Sciatic nerve (tissue), 2 donors: ENCODE results near the gene IMMP2L. TPM values are rescaled to one million over a fixed set of nuclear protein-coding genes. Genes with fewer than 3 reads are reported as not detected.
A peak's percentile ranks its signal among the peaks of the same experiment; 100 is the strongest.

ENCODE experiments used
- ATAC-seq: fragments of 200-7000 bp; cut with Tn5 transposase; one replicate; pipeline ENCODE4 v1.9.1; 2020; ENCODE audit warnings: mild to moderate bottlenecking, moderate library complexity
- DNase-seq: peaks from one replicate; pipeline ENCODE4 v3.0.0-alpha.2; 2020; ENCODE audit warnings: low spot score
- intact Hi-C: fragments of 100-400 bp; cut with DNase I; formaldehyde crosslinking; loops from one replicate; pipeline ENCODE4 v1.14.2; 2022
- total RNA-seq: library from RNA; stranded (reverse); fragmentation: NEBNext Ultra II Directional; extraction: Animal tissue kit (Norgen Biotek cat#: 25700); gene quantifications from one replicate; pipeline ENCODE4 v1.2.1, GENCODE V29; 2021
- donor health status: DM: no; HTN: no; CAD: no.
- donor health status: DM: no; HTN: no; CAD: no.

Gene IMMP2L
- total RNA-seq, 1 donor from 2014 or later = 33.6 TPM

DNA sequence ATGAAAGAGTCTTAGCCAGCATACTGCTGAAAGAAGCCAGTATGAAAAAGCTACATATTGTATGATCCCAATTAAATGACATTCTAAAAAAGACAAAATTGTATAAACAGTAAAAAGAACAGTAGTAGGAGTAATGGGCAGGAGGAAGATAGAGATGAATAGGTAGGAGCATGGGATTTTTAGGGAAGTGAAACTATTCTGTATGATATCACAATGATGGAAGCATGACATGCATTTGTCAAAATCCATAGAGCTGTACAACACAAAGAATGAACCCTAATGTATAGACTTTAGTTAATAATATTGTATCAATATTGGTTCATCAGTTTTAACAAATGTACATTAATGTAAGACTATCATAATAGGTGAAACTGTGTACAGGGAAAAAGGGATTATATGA lies 147.9 kb downstream of the IMMP2L start:
- DNase-seq = no peak
- peak; percentile 22 for ATAC-seq
- intact Hi-C loops = no loop called here

DNA sequence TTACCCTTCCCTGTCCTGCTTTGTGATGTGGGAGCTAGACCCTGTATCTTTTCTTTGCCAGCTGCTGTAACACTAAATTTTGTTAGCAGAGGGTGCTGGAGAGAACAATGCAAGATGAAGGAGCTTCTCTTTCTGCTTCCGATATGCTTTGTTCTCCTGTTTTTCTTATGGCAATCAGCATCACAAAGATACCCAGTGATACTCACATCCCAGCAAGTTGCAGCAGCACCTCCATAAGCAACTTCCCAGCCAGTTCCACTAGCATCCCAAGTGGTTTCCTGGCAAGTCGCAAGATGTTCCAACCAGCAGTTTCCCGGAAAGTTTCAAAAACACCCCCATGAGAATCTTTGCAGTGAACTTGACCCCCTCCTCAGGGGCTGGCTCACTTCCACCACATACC lies 148.6 kb downstream of the IMMP2L start:
- intact Hi-C loops = no loop called here

DNA sequence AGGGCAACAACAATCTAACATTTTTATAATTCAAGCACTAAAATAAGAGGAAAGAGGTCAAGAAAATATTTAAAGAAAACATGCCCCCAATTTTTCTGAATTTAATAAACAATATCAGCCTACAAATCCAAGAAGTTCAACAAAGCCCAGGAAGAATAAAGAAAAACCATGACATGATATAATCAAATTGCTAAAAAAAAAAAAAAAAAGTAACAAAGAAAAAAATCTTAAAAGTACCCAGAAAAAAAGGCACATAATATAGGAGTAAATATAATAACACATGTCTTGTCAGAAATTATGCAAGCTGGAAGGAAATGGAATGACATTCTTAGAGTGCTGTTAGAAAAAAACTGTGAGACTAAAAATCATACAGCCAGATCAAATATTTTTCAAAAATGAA lies 151.4 kb downstream of the IMMP2L start:
- no peak for DNase-seq
- intact Hi-C loops = no loop called here
- ATAC-seq = no peak

More for the DNA sequence above, 148.6 kb downstream of the IMMP2L start:
- DNase-seq = no peak
- peak; percentile 76 for ATAC-seq

DNA sequence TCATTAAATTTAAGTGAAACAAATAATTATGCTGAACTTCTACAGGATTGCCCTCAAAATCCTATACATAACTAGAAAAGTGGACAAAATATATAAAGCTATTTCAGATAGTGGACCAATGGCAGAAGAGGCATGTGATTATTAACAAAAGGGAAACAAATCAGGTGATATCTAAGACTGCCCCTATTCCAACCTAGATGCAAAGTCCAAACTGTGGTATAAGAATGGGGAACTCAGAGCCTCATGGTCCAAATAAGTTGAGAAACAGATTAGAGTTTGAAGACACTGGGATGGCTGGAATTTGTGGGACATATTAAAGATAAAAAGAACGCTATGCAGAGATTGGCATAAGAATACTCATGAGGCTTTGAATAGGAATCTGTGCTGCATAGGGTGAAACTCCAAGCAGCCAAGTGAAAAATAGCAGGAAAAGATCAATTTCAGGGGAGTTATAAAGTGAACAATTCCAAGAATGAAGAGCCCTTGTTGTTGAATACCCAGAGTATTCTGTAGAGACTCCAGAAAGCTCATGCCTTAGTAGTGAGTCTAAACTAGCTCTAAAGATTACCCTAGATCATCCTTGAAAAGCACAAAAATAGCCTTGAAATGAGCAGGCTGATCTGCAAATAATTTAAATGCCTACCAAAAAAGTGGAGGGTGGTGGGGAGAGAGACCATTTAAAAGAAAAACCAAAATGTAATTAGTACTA lies 152.4 kb downstream of the IMMP2L start:
- DNase-seq (no peak), ATAC-seq (no peak)
- intact Hi-C loops = no loop called here

DNA sequence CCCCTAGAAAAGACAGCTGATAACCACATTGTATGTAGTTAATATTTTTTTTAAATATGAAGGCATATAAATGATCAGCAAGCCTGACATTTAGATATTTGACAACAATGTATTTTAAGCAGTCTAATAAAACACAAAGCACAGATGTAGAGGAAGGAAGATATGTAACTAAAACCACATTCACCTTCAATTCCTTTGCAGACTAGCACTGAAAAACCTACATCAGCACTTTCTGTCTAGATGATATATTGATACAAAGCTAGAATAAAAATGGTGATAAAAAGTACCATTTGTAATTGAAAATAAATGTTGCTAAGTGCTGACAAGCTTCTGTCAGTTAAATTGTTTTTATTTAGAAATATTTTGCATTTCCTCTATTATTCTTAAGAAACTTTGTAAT lies 153.6 kb downstream of the IMMP2L start:
- intact Hi-C loops = no loop called here
- ATAC-seq (no peak), DNase-seq (no peak)

DNA sequence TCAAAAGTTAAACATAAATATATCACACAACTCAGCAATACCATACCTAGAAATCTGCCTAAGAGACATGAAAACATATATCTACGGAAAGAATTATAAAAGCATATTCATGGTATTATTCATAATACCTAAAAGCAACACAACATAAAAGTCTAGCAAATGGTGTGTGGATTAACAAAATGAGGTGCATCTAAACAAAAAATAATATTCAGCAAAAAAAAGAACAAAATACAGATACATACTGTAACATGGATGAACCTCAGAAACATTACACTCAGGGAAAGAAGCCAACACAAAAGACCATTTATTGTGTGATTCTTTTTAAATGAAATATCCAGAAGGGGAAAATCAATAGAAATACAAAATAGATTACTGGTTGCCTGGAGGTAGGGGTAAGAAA lies 155.0 kb downstream of the IMMP2L start:
- DNase-seq = no peak
- no peak for ATAC-seq
- intact Hi-C loops = no loop called here

DNA sequence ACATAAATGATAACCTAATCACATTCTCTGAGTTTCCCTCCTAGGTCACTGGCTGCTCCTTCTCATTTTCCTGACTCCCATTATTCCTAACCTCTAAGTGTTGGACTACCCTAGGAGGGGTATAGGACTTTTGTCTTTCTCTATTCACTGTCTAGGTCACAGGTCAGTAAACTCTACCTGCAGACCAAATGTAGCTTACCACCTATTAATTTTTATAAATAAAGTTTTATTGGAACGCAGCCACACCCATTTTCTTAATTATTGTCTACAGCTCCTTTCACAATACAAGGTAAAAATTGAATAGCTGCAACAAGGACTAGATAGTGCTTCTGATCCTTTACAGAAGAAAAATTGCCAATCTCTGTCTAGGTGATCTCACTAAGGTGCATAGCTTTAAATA lies 156.7 kb downstream of the IMMP2L start:
- ATAC-seq (no peak), DNase-seq (no peak)
- intact Hi-C loops = no loop called here

DNA sequence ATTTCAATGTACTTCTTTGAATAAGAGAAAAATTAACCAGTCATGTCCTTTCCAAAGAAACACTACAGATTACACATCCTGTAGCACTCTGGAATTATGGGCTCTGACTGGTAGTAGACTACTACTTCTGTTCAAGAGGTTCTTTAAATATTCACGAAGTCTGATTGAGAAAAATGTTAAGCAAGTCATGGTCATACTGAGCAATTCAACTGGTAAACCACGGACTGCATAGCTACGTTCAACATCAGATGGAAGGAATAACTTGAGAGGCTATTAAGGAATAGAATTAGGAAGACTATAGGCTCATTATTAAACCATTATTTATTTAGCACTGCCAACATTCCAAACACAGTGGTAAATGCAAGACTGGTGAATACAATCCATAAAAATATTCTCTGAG lies 160.8 kb downstream of the IMMP2L start:
- intact Hi-C loops = no loop called here
- no peak for ATAC-seq
- no peak for DNase-seq

DNA sequence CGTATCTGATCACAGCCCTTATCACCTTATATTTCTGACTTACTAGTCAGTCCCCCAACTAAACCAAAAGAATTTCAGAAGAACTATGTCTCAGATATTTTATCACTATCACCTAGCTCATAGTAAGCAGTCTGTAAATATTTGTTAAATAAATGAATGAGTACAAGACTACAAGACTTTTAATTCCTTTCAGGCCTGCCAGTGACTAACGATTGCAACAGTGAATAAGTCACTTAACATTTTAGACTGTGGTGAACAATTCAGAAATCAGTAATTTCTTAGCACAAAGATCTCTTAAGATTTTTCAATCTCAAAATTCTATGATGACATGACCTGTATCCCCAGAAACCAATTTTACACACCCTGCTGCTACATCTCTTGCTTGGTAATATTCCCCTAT lies 162.2 kb downstream of the IMMP2L start:
- DNase-seq (no peak), ATAC-seq (no peak)
- intact Hi-C loops = no loop called here

DNA sequence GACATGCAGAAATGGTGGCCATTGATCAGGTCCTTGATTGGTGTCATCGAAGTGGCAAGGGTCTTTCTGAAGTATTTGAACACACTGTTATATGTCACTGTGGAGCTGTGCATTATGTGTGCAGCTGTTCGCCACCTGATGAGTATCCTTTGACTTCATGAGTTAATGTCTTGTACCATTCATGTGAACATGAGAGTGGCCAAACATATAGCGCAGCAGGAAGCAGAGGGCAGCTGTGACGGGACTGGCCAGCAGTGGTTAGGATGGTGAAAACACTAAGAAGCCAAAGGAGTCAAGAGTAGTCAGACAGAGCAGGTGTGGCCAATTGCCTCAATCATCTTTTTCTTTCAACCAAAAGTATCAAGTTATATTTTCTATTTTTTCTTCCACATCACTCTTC lies 167.4 kb downstream of the IMMP2L start:
- DNase-seq (no peak), ATAC-seq (no peak)
- intact Hi-C loops = no loop called here

DNA sequence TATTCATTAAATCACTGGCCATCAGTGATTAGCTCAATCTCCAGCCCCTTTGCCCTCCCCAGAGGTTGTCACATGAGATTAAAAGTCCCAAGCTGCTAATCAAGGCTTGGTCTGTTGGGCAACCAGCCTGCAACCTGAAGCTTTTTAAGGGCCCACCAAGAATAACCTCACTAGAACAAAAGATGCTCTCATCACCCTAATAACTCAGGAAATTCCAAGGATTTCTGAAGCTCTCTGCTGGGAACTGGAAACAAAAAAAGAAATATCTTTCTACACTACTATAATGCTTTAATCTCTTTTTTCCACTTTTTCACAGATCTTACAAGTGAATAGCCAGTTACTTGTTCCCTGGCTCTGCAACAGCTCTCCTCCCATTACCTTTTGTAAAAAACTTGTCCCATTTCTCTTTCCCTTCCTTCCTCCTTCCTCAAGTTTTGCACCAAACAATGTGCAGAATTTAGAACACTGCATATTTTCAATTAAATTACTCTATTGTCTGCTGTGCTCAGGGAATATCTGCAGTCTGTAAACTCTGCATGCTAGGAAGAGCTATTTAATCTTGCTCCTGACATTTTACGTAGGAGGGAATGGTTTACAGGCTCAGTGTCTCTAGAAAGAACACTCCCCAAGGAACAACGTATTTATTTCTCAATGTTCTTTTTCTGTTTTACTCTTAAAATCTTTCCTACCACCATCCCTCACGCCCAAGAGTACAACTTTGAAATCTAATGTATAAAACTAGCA lies 169.1 kb downstream of the IMMP2L start:
- DNase-seq = no peak
- intact Hi-C loops = no loop called here

DNA sequence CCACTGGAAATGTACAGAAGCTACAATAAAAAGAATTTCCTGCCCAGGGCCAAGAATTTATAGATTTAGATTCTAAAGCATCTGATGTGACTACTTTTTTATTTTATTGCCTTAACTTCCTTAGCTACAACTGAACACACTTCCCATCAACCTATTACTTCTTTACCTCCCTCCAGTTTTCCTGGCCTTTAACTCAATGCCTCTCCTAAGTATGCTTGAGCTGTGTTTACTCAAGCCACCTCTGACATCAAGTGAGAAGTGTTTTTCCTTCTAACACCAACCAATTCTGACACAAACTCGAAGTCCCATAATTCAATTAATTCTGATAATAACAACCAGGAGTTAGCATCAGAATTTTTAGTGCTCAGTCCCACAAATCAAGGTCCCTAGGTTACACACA lies 170.0 kb downstream of the IMMP2L start:
- ATAC-seq (no peak), DNase-seq (no peak)
- intact Hi-C loops = no loop called here

More for the DNA sequence above, 169.1 kb downstream of the IMMP2L start:
- peak; percentile 75 for ATAC-seq

DNA sequence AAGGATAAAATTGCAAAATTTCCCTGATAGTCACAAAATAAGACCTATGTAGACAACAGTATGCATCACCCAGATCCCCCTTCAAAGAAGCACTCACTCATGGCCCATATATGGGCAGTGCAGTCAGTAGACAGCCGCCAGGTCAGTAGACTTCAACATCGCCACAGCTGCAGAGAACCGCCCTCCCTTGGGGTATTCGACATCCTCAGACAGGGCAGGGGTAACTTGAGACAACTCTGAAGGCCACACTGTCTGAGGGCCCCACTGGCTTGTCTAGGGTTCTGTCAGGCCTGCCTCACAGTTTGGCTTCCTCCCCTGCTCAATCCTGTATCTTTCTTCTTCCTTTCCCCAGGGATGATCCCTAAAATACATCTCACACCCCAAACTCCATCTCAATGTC lies 172.3 kb downstream of the IMMP2L start:
- intact Hi-C loops = no loop called here
- no peak for ATAC-seq

DNA sequence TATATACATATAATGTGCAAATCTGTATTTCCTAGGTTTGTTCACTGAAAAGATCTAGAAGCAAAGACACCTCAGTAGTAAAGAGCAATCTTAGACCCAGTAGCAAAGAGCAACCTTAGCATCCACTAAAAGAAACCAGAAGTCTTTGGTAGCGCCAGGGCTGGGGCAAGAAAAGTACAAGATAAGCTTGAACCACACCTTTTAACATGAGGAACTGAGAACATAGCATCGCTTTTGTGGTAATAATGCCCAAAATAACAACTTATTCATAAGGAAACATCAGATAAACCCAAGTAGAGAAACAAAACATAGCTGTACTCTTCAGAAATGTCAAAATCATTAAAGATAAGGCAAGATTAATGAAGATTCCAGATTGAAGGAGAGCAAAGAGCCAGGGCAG lies 173.4 kb downstream of the IMMP2L start:
- ATAC-seq = no peak
- intact Hi-C loops = no loop called here
- no peak for DNase-seq

More for the DNA sequence above, 172.3 kb downstream of the IMMP2L start:
- no peak for DNase-seq

DNA sequence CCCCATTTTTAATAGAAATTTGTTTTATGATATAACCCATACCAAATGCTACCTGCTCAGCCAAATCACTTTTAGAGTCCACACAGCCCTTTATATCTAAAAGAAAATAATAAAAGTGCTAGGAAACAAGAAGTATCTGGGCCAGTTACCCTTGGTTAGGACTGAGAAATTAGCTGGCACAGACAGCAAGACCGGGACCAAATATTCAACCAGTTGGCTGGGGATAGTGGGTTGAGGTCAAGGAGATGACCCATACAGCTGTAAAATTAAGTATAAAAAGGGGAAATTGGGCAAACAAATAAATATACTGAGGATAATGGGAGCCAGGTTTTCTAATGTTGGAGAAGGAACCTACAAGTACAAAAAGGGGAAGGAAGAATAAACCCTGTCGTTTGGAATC lies 174.3 kb downstream of the IMMP2L start:
- intact Hi-C loops = no loop called here
- peak; percentile 50 for ATAC-seq
- no peak for DNase-seq

DNA sequence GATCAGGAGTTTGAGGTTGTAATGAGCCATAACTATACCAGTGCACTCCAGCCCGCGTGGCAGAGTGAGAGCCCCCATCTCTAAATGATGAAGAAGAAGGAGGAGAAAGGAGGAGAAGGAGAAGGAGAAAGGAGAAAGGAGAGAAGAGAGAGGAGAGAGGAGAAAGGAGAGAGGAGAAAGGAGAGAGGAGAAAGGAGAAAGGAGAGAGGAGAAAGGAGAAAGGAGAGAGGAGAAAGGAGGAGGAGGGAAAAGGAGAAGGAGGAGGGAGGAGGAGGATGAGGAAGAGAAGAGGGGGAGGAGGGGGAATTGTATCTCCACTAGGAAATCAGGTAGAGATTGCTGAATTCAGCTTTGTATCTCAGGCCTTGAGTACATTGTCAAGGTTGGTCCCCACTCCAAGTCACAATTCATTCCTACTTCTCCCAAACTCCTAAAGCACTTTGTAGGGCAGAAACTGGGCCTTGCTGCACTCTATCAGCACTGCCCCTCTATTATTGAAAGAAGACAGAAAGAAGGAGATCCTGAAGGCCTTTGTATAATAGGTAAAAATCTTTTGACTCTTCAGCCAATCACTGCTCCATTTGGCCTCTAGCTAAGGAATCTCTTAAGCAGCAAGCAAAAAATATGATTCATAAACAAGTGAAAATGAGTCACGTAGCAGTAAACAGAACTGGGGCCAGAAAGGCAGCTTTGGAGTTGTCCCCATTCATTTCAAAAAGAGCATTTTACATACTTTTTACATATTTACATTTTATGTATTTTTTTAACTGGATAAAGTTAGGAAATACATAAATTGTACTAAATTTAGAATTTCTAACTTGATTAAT lies 178.0 kb downstream of the IMMP2L start:
- ATAC-seq = no peak
- no peak for DNase-seq
- intact Hi-C loops = no loop called here

DNA sequence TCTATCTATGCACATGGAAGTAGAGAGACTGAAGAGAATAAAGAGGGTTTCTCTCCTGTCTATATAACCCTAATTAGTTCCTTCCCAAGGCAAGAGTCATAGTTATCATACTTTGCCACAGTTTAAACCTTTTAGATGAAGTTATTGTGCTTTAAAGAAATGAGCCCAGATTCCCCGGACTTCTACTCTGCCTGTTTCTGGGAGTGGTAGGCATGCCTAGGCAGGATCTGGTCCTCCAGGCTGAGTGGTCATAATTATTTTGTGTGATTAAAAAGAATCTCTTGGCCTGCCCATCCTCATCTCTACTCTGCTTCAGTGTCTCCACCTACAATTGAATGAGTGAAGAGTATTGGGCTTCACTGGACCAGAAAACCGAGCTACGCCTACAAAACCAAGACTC lies 179.2 kb downstream of the IMMP2L start:
- ATAC-seq = no peak
- no peak for DNase-seq
- intact Hi-C loops = no loop called here

DNA sequence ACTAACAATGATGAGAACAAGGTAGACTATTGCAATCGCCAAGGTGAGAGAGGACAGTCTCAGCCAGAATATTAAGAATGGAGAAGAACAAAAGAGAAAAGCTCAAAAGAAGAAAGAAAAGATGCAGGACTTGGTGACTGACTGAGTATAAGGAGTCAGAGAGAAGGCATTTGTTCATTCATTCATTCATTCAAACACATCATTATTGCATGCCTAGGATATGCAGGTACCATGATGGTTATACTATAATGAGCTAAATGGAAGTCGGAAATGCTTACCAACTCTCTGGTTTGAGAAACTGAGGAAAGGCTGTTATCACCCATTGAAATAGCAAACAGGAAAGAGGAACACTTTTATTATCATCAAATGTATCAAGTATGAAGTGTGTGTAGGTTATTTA lies 180.7 kb downstream of the IMMP2L start:
- DNase-seq = no peak
- no peak for ATAC-seq
- intact Hi-C loops = no loop called here

DNA sequence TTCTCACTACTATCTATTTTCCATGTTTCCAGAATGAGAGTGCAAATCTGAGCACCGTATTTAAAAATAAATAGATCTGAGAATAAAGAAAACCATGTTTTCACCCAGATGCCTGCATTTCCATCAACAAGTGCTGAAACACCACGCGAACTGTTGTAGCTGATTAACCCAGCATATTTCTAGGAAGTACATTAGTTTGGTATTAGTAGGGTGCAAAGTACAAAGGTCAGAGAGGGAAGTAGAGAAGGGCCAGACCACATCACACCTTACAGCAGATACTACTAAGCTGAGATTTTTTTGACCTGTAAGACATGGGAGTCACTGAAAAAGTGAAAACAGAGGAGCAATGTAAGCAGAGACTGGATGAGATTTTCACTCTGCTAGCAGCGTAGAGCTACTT lies 181.3 kb downstream of the IMMP2L start:
- DNase-seq (no peak), ATAC-seq (no peak)
- intact Hi-C loops = no loop called here

DNA sequence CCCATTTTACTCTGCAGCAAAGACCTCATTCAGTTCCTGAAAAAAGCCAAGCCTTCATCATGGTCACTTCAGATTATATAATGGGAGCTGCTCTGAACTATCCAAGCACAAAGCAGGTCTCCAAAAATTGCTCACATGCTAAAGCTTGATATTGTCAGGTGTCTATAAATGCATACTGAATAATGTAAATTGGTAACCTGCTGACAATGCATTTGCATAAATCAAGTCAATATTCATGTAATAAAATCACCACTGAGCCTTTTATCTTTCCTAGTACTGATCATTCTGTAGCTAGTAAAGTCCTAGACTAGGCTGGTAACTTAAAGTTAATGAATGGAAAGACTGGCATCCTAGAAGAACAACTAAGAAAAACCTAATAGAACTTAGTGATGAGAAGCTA lies 188.3 kb downstream of the IMMP2L start:
- intact Hi-C loops = no loop called here

More for the DNA sequence above, 188.3 kb downstream of the IMMP2L start:
- no peak for DNase-seq
- no peak for ATAC-seq
